ENCODE data around the gene KLHDC7B. TPM values are rescaled to one million over a fixed set of nuclear protein-coding genes. Genes with fewer than 3 reads are reported as not detected.
"Not testable (repeated sequence)": the region's sequence is repeated elsewhere in the genome, so short reads cannot be mapped to it uniquely, and the experiment has no call there.

The KLHDC7B gene
- total RNA-seq, 2 donors from 2014 or later: 0.07 to 0.16 TPM

GRCh38 chr22:50536226-50536625, 9.5 kb upstream of the KLHDC7B start:
- TF ChIP-seq CTCF (IDR thresholded peaks at IDR 0.05): no peak
- intact Hi-C loops (cut with DNase I): no loop called here
- H3K4me3 ChIP-seq: no peak overlapping the region
- H3K4me1 ChIP-seq: peaks cover 4% of the 10 kb centered on the region
- H3K9ac ChIP-seq (ENCODE audit: low read depth in 2 of 2, low read length in 2 of 2): no peak overlapping the region
- no peaks in the 10 kb centered on the region for H3K9me3 ChIP-seq
- no peak for DNase-seq
- no peak overlapping the region for H3K27ac ChIP-seq
- no peaks in the 10 kb centered on the region for H3K36me3 ChIP-seq
- no peaks in the 10 kb centered on the region for H3K27me3 ChIP-seq

- no peak overlapping the region for H3K4me3 ChIP-seq
- no peak for DNase-seq
- intact Hi-C loops (cut with DNase I): no loop called here
- H3K36me3 ChIP-seq: no peaks in the 10 kb centered on the region
- peaks cover 4% of the 10 kb centered on the region for H3K4me1 ChIP-seq
- no peaks in the 10 kb centered on the region for H3K27me3 ChIP-seq
- TF ChIP-seq CTCF (IDR thresholded peaks at IDR 0.05): no peak
- peak overlapping the region in 1 of 2 donors; percentile 24 for H3K9ac ChIP-seq (ENCODE audit: low read depth in 2 of 2, low read length in 2 of 2)
- H3K9me3 ChIP-seq: no peaks in the 10 kb centered on the region
- H3K27ac ChIP-seq: peak overlapping the region; percentile 94
These were observed 7.9 kb upstream of the KLHDC7B start for GRCh38 chr22:50537765-50538164.

- Histone ChIP-seq H3K9ac (ENCODE audit: low read depth in 2 of 2, low read length in 2 of 2) (no peak overlapping the region), H3K27ac (peak overlapping the region; percentile 94), H3K9me3 (no peaks in the 10 kb centered on the region), H3K36me3 (no peaks in the 10 kb centered on the region), H3K4me1 (peaks cover 4% of the 10 kb centered on the region), H3K4me3 (no peak overlapping the region), H3K27me3 (no peaks in the 10 kb centered on the region)
- no peak for TF ChIP-seq CTCF (IDR thresholded peaks at IDR 0.05)
- no peak for DNase-seq
- intact Hi-C loops (cut with DNase I): no loop called here
These were observed 5.3 kb upstream of the KLHDC7B start for GRCh38 chr22:50540381-50540780.

- H3K27me3 ChIP-seq; H3K4me1 ChIP-seq; H3K4me3 ChIP-seq; intact Hi-C loops (cut with DNase I); H3K36me3 ChIP-seq; H3K9me3 ChIP-seq; H3K9ac ChIP-seq (ENCODE audit: low read depth in 2 of 2, low read length in 2 of 2); DNase-seq: not testable (repeated sequence)
- H3K27ac ChIP-seq: peak overlapping the region; percentile 94
These were observed 4.1 kb upstream of the KLHDC7B start for GRCh38 chr22:50541667-50542026.

GRCh38 chr22:50542416-50542927, 3.2 kb upstream of the KLHDC7B start:
- no peak for TF ChIP-seq CTCF (IDR thresholded peaks at IDR 0.05)
- Histone ChIP-seq H3K4me1 (peaks cover 4% of the 10 kb centered on the region), H3K27me3 (peaks cover 15% of the 10 kb centered on the region), H3K9ac (ENCODE audit: low read depth in 2 of 2, low read length in 2 of 2) (peak overlapping the region in 1 of 2 donors; percentile 43), H3K9me3 (no peaks in the 10 kb centered on the region), H3K36me3 (no peaks in the 10 kb centered on the region), H3K4me3 (no peak overlapping the region), H3K27ac (peak overlapping the region; percentile 94)
- intact Hi-C loops (cut with DNase I): no loop called here
- no peak for DNase-seq

GRCh38 chr22:50544078-50544745, 1.5 kb upstream of the KLHDC7B start:
- Histone ChIP-seq H3K27ac (peak overlapping the region; percentile 35), H3K9ac (ENCODE audit: low read depth in 2 of 2, low read length in 2 of 2) (peak overlapping the region; percentile 48 to 79), H3K36me3 (no peaks in the 10 kb centered on the region), H3K9me3 (no peaks in the 10 kb centered on the region), H3K4me3 (peak overlapping the region; percentile 7), H3K27me3 (peaks cover 29% of the 10 kb centered on the region), H3K4me1 (no peaks in the 10 kb centered on the region)
- intact Hi-C loops (cut with DNase I): no loop called here
- peak; percentile 53 for TF ChIP-seq CTCF (IDR thresholded peaks at IDR 0.05)
- peak; percentile 90 for DNase-seq
